Measurements from ENCODE around the gene MORN5.

DNA sequence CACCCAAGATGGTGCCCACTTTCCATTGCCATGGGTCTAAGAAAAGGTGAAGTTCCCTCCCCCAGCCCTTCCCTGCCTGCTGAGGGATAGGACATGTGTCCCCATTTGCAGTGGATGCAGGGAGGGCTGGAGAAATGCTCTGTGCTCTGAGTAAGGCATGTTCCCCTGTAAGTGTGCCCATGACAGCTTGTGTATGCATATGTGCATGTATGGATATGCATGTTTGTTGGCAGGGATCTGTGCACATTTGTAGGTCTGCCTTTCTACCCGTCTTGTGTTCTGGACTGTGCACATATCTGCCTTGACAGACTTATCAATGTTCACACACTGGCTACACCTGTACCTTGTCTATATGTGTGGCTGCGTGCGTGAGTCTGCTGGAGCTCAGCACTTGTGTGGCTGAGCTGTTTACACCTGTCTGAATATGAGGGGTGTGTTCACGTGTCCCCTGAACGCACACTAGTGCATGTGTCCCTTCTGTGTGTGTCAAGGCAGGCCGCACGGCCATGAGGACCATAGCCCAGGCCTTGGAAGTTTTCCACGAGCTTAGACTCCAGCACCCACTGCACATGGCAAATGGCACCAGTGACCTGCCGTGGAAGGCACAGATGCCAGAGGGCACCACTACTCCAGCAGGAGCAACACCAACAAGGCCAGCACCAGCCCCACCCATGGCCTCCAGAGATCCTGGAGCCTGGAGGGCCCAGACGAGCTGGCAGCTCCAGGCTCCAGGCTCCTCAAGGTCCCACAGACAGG, 39.2 kb upstream of the MORN5 start:
- TF ChIP-seq, protein P1, sequence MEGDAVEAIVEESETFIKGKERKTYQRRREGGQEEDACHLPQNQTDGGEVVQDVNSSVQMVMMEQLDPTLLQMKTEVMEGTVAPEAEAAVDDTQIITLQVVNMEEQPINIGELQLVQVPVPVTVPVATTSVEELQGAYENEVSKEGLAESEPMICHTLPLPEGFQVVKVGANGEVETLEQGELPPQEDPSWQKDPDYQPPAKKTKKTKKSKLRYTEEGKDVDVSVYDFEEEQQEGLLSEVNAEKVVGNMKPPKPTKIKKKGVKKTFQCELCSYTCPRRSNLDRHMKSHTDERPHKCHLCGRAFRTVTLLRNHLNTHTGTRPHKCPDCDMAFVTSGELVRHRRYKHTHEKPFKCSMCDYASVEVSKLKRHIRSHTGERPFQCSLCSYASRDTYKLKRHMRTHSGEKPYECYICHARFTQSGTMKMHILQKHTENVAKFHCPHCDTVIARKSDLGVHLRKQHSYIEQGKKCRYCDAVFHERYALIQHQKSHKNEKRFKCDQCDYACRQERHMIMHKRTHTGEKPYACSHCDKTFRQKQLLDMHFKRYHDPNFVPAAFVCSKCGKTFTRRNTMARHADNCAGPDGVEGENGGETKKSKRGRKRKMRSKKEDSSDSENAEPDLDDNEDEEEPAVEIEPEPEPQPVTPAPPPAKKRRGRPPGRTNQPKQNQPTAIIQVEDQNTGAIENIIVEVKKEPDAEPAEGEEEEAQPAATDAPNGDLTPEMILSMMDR (IDR thresholded peaks at IDR 0.05) = no peak
- no peak for TF ChIP-seq POLR2A (IDR thresholded peaks at IDR 0.05)
